Erythroblast (primary cell): ENCODE results near the gene CFP.

ENCODE experiments used
- DNase-seq, 2 experiments: peaks; one replicate each; lab custom pipeline; 2025; lab: John Stamatoyannopoulos, UW
- GATA1 ChIP-seq: IDR thresholded peaks from 2 replicates; pipeline ENCODE4 v1.6.1; 2011; ENCODE audit warnings: low read depth, mild to moderate bottlenecking, control low read depth, low read length, moderate library complexity
- POLR2A ChIP-seq: IDR thresholded peaks from 2 replicates; pipeline ENCODE4 v1.6.1; 2011; ENCODE audit warnings: mild to moderate bottlenecking, low read length

The CFP gene

GRCh38 chrX:47625365-47625764 is 4.4 kb downstream of the CFP start:
- no peak for TF ChIP-seq POLR2A
- no peak for TF ChIP-seq GATA1

GRCh38 chrX:47623540-47624027 is 6.1 kb downstream of the CFP start:
- peak; percentile 10 to 19 for DNase-seq
- no peak for TF ChIP-seq GATA1
- TF ChIP-seq POLR2A, result no peak

More at GRCh38 chrX:47625365-47625764, 4.4 kb downstream of the CFP start:
- no peak for DNase-seq

- TF ChIP-seq POLR2A, result no peak
- TF ChIP-seq GATA1, result no peak
- no peak for DNase-seq
Observed at GRCh38 chrX:47621851-47622250, 7.9 kb downstream of the CFP start.

GRCh38 chrX:47620303-47620685 is 9.4 kb downstream of the CFP start:
- no peak for DNase-seq
- TF ChIP-seq GATA1, result no peak
- no peak for TF ChIP-seq POLR2A

GRCh38 chrX:47619486-47620302 is 10.0 kb downstream of the CFP start, which contains the start of gene SYN1:
TSS of gene SYN1 (minus strand) at chrX:47619857. CDS start at chrX:47619728, 129 bp downstream.
- peak; percentile 89 to 91 for DNase-seq
- no peak for TF ChIP-seq POLR2A
- no peak for TF ChIP-seq GATA1

GRCh38 chrX:47618923-47619485 is 10.7 kb downstream of the CFP start:
- DNase-seq, result no peak
- TF ChIP-seq GATA1 (no peak), POLR2A (no peak)

- no peak for TF ChIP-seq GATA1
- TF ChIP-seq POLR2A, result no peak
- no peak for DNase-seq
Observed at GRCh38 chrX:47614618-47615017, 15.1 kb downstream of the CFP start.

- DNase-seq, result peak in 1 of 2 experiments; percentile 27
- no peak for TF ChIP-seq GATA1
- TF ChIP-seq POLR2A, result no peak
Observed at GRCh38 chrX:47613082-47613481, 16.6 kb downstream of the CFP start.

GRCh38 chrX:47612418-47612817 is 17.3 kb downstream of the CFP start:
- TF ChIP-seq POLR2A (no peak), GATA1 (no peak)
- DNase-seq, result no peak

- TF ChIP-seq POLR2A (no peak), GATA1 (no peak)
- no peak for DNase-seq
Observed at GRCh38 chrX:47611926-47612325, 17.8 kb downstream of the CFP start.

- DNase-seq, result no peak
- TF ChIP-seq GATA1 (no peak), POLR2A (no peak)
Observed at GRCh38 chrX:47611489-47611888, 18.2 kb downstream of the CFP start.

- no peak for DNase-seq
- TF ChIP-seq POLR2A (no peak), GATA1 (no peak)
Observed at GRCh38 chrX:47610511-47610910, 19.2 kb downstream of the CFP start.

- TF ChIP-seq GATA1 (no peak), POLR2A (no peak)
Observed at GRCh38 chrX:47608130-47608810, 21.5 kb downstream of the CFP start.

GRCh38 chrX:47607091-47607490 is 22.6 kb downstream of the CFP start:
- no peak for DNase-seq
- TF ChIP-seq GATA1, result no peak
- TF ChIP-seq POLR2A, result no peak

More at GRCh38 chrX:47608130-47608810, 21.5 kb downstream of the CFP start:
- no peak for DNase-seq
